Activated T-cell treated with anti-CD3 and anti-CD28 coated beads for 24 hours (primary cell): ENCODE measurements around the gene SEPTIN1.

Source experiments
- DNase-seq: peaks from one replicate; pipeline ENCODE4 v3.0.0-alpha.2; 2020; ENCODE audit warnings: low read depth

Gene SEPTIN1

GRCh38 chr16:30382111-30382881 lies at the start of gene SEPTIN1:
TSS of gene SEPTIN1 (minus strand) at chr16:30382561. CDS start at chr16:30382542, 19 bp downstream.
- DNase-seq, result peak; percentile 71

GRCh38 chr16:30430428-30430970 lies 48.1 kb upstream of the SEPTIN1 start:
- DNase-seq, result no peak

- DNase-seq, result peak; percentile 96
Observed at GRCh38 chr16:30429678-30430427, 47.5 kb upstream of the SEPTIN1 start, which contains the start of gene DCTPP1. TSS of gene DCTPP1 (minus strand) at chr16:30430030. CDS start at chr16:30429980, 50 bp downstream.

GRCh38 chr16:30429418-30429677 lies 47.0 kb upstream of the SEPTIN1 start:
- no peak for DNase-seq

- no peak for DNase-seq
Observed at GRCh38 chr16:30428055-30428454, 45.7 kb upstream of the SEPTIN1 start.

GRCh38 chr16:30421010-30421409 lies 38.6 kb upstream of the SEPTIN1 start:
- no peak for DNase-seq

GRCh38 chr16:30418350-30419181 lies 36.2 kb upstream of the SEPTIN1 start:
- DNase-seq, result no peak

GRCh38 chr16:30417529-30418349 lies 35.4 kb upstream of the SEPTIN1 start:
- DNase-seq, result peak; percentile 85

- DNase-seq, result no peak
Observed at GRCh38 chr16:30416624-30417528, 34.5 kb upstream of the SEPTIN1 start.

GRCh38 chr16:30416047-30416603 lies 33.8 kb upstream of the SEPTIN1 start:
- no peak for DNase-seq

- DNase-seq, result no peak
Observed at GRCh38 chr16:30414159-30414558, 31.8 kb upstream of the SEPTIN1 start.

- DNase-seq, result no peak
Observed at GRCh38 chr16:30413112-30413806, 30.9 kb upstream of the SEPTIN1 start.

- peak; percentile 86 for DNase-seq
Observed at GRCh38 chr16:30409125-30410060, 27.0 kb upstream of the SEPTIN1 start.

GRCh38 chr16:30407804-30408534 lies 25.6 kb upstream of the SEPTIN1 start:
- DNase-seq, result no peak

- peak; percentile 90 for DNase-seq
Observed at GRCh38 chr16:30407102-30407803, 24.9 kb upstream of the SEPTIN1 start, which contains the start of gene ZNF771. TSS of gene ZNF771 (plus strand) at chr16:30407606. CDS start at chr16:30408054, 448 bp downstream.

GRCh38 chr16:30406795-30407101 lies 24.4 kb upstream of the SEPTIN1 start:
- DNase-seq, result no peak
